ENCODE results near the gene ZNF222.

GRCh38 chr19:44007473-44007872 lies 17.7 kb upstream of the ZNF222 start:
- no peak for TF ChIP-seq CTCF (IDR thresholded peaks at IDR 0.05)
- no peak for TF ChIP-seq POLR2A (IDR thresholded peaks at IDR 0.05)
